ENCODE results near the gene ADAMTS9. TPM values are rescaled to one million over a fixed set of nuclear protein-coding genes. Genes with fewer than 3 reads are reported as not detected.

ADAMTS9 gene
- total RNA-seq, 2 donors from 2014 or later = 16.1 to 38.0 TPM

DNA sequence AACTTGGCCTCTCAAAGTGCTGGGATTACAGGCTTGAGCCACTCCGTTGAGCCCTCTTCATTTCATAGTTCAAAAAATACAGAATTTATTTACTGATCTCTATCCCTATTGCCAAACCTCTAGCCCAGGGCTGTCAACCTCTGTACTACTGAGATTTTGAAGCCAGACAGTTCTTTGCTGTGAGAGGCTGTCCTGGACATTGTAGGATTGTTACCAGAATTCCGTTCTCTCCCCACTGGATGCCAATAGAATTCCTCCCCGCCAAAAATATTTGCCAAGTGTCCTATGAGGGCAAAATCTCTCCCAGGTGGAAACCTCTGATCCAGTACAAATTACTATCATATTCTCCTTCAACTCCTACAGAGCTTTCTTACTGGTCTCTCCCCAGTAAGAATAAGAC lies 29.6 kb upstream of the ADAMTS9 start:
- Mint-ChIP-seq H3K4me1 (peaks cover under 1% of the 10 kb centered on the region), H3K4me3 (no peak overlapping the region), H3K27me3 (ENCODE audit: insufficient read depth) (peaks cover 13% of the 10 kb centered on the region), H3K9me3 (no peaks in the 10 kb centered on the region), H3K36me3 (ENCODE audit: low read depth) (no peaks in the 10 kb centered on the region), H3K27ac (no peak overlapping the region)
- Histone ChIP-seq H3K27me3 (ENCODE audit: control insufficient read depth, insufficient read depth, low read length, poor library complexity, severe bottlenecking) (no peaks in the 10 kb centered on the region), H3K36me3 (ENCODE audit: control insufficient read depth, insufficient read depth, low read length) (no peaks in the 10 kb centered on the region), H3K4me1 (ENCODE audit: control insufficient read depth, insufficient read depth, low read length) (no peaks in the 10 kb centered on the region), H3K9ac (ENCODE audit: extremely low read depth, low read length, poor library complexity, severe bottlenecking) (no peak overlapping the region), H3K27ac (ENCODE audit: low read depth, low read length) (no peak overlapping the region), H3K4me3 (ENCODE audit: low read length) (no peak overlapping the region), H3K9me3 (ENCODE audit: control insufficient read depth, low read length) (peaks cover 6% of the 10 kb centered on the region)
- no peak for DNase-seq
- TF ChIP-seq, protein P1, sequence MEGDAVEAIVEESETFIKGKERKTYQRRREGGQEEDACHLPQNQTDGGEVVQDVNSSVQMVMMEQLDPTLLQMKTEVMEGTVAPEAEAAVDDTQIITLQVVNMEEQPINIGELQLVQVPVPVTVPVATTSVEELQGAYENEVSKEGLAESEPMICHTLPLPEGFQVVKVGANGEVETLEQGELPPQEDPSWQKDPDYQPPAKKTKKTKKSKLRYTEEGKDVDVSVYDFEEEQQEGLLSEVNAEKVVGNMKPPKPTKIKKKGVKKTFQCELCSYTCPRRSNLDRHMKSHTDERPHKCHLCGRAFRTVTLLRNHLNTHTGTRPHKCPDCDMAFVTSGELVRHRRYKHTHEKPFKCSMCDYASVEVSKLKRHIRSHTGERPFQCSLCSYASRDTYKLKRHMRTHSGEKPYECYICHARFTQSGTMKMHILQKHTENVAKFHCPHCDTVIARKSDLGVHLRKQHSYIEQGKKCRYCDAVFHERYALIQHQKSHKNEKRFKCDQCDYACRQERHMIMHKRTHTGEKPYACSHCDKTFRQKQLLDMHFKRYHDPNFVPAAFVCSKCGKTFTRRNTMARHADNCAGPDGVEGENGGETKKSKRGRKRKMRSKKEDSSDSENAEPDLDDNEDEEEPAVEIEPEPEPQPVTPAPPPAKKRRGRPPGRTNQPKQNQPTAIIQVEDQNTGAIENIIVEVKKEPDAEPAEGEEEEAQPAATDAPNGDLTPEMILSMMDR (conservative IDR thresholded peaks at IDR 0.05) = no peak
- 98 to 100% methylated on average over 3 of the region's 3 CpGs for WGBS, 2 experiments (ENCODE audit: insufficient coverage in 1 of 2, insufficient read length in 1 of 2)

DNA sequence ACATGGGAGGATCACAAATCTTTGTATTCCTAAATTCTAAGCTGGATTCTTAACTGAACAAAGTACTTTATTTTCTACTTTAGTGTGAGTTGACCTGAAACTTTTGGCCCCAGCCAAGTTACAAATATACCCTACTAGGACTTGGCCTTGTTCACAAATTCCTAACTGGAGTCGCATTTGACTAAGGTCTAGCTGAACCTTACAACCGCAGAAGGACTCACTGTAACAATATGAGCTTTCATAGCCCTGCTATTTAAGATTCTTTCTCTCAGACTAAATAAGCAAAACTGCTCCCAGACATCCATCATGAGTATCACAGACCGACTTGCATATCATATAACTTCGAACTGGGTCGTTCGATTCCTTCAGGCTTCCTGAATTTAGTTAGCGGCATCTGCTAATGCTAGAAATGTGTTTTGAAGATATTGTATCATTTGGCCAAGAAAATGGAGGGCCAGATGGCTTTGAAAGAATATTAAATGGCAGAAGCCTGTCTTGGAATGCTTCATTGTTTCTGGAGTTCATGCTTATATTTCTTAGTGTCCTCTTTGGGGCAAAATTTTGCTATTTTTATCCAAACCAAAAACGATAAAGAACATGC lies 28.4 kb upstream of the ADAMTS9 start:
- Mint-ChIP-seq H3K27me3 (ENCODE audit: insufficient read depth) (peaks cover 19% of the 10 kb centered on the region), H3K4me1 (peaks cover 4% of the 10 kb centered on the region), H3K36me3 (ENCODE audit: low read depth) (no peaks in the 10 kb centered on the region), H3K4me3 (no peak overlapping the region), H3K9me3 (no peaks in the 10 kb centered on the region), H3K27ac (no peak overlapping the region)
- no peak for DNase-seq
- Histone ChIP-seq H3K9ac (ENCODE audit: extremely low read depth, low read length, poor library complexity, severe bottlenecking) (no peak overlapping the region), H3K9me3 (ENCODE audit: control insufficient read depth, low read length) (peaks cover 6% of the 10 kb centered on the region), H3K4me3 (ENCODE audit: low read length) (no peak overlapping the region), H3K27ac (ENCODE audit: low read depth, low read length) (no peak overlapping the region), H3K36me3 (ENCODE audit: control insufficient read depth, insufficient read depth, low read length) (no peaks in the 10 kb centered on the region), H3K27me3 (ENCODE audit: control insufficient read depth, insufficient read depth, low read length, poor library complexity, severe bottlenecking) (peaks cover 4% of the 10 kb centered on the region), H3K4me1 (ENCODE audit: control insufficient read depth, insufficient read depth, low read length) (no peaks in the 10 kb centered on the region)
- WGBS, 2 experiments (ENCODE audit: insufficient coverage in 1 of 2, insufficient read length in 1 of 2) = 94 to 97% methylated on average over 4 to 8 of the region's 8 CpGs
- TF ChIP-seq, protein P1 (conservative IDR thresholded peaks at IDR 0.05) = no peak

DNA sequence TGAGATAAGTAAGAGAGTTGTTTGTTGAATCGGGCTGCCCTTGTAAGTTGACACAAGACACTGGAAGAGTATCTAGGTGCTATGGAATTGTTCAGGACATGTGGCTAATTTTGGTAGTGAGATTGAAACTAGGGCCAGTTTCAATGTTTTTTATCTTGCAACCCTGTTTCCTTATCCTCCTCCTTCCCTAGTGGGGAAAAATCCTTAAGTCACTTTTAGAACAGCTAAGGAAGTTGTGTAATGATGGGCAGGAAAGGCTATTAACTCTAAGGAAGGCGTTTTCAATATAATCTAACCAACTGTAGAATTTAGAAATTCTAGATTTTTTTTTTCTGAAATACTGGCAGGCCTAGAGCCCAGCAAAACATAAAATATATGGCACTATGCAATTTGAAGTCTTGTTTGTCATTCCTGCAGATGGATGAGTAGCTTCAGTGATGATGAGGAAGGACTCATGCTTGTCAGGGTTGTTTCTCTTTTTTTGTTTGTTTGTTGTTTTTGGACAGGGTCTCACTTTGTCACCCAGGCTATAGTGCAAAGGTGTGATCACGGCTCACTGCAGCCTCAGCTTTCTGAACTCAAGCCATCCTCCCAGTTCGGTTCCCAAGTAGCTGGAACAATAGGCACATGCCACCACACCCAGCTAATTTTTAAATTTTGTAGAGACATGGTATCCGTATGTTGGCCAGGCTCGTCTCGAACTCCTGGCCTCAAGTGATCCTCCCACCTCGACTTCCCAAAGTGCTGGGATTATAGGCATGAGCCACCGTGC lies 27.6 kb upstream of the ADAMTS9 start:
- H3K36me3 ChIP-seq (ENCODE audit: control insufficient read depth, insufficient read depth, low read length) = no peaks in the 10 kb centered on the region
- H3K27me3 Mint-ChIP-seq (ENCODE audit: insufficient read depth) = peaks cover 25% of the 10 kb centered on the region
- DNase-seq = no peak
- H3K4me1 Mint-ChIP-seq = peaks cover 4% of the 10 kb centered on the region
- no peaks in the 10 kb centered on the region for H3K4me1 ChIP-seq (ENCODE audit: control insufficient read depth, insufficient read depth, low read length)
- no peaks in the 10 kb centered on the region for H3K36me3 Mint-ChIP-seq (ENCODE audit: low read depth)
- H3K9ac ChIP-seq (ENCODE audit: extremely low read depth, low read length, poor library complexity, severe bottlenecking) = no peak overlapping the region
- H3K9me3 ChIP-seq (ENCODE audit: control insufficient read depth, low read length) = peaks cover 6% of the 10 kb centered on the region
- H3K27ac ChIP-seq (ENCODE audit: low read depth, low read length) = no peak overlapping the region
- no peak overlapping the region for H3K4me3 Mint-ChIP-seq
- H3K9me3 Mint-ChIP-seq = no peaks in the 10 kb centered on the region
- no peak overlapping the region for H3K4me3 ChIP-seq (ENCODE audit: low read length)
- TF ChIP-seq, protein P1 (conservative IDR thresholded peaks at IDR 0.05) = no peak
- H3K27ac Mint-ChIP-seq = no peak overlapping the region
- 85 to 92% methylated on average over 7 to 9 of the region's 9 CpGs for WGBS, 2 experiments (ENCODE audit: insufficient coverage in 1 of 2, insufficient read length in 1 of 2)
- peaks cover 12% of the 10 kb centered on the region for H3K27me3 ChIP-seq (ENCODE audit: control insufficient read depth, insufficient read depth, low read length, poor library complexity, severe bottlenecking)

Data from endodermal cell (in vitro differentiated cells).